HEK293T (cell line): ENCODE data around the gene CC2D2B.

Experiments
- ARNT ChIP-seq: fragments of 450-650 bp; IDR thresholded peaks from 2 replicates; pipeline ENCODE4 v1.6.1; 2017; ENCODE audit warnings: mild to moderate bottlenecking
- CTBP1 ChIP-seq: fragments of 450-650 bp; IDR thresholded peaks from 2 replicates; pipeline ENCODE4 v1.6.1; 2016; ENCODE audit warnings: borderline replicate concordance
- FOXA1 ChIP-seq: fragments of 450-650 bp; IDR thresholded peaks from 2 replicates; pipeline ENCODE4 v1.6.1; 2016; ENCODE audit warnings: mild to moderate bottlenecking
- FOXK2 ChIP-seq: fragments of 450-650 bp; IDR thresholded peaks from 2 replicates; pipeline ENCODE4 v1.6.1; 2016; ENCODE audit warnings: mild to moderate bottlenecking
- ZNF384 ChIP-seq: fragments of 450-650 bp; IDR thresholded peaks from 2 replicates; pipeline ENCODE4 v1.6.1; 2016

GRCh38 chr10:96014473-96015102 is 106.8 kb downstream of the CC2D2B start:
- TF ChIP-seq FOXA1 (no peak), ZNF384 (no peak), ARNT (no peak), FOXK2 (no peak), CTBP1 (no peak)
